Measurements from ENCODE around the gene ACVR2B.
A peak's percentile ranks its signal among the peaks of the same experiment; 100 is the strongest.
"Not testable (repeated sequence)": the region's sequence is repeated elsewhere in the genome, so short reads cannot be mapped to it uniquely, and the experiment has no call there.

The ACVR2B gene

GRCh38 chr3:38453075-38453912 is at the start of gene ACVR2B:
Gene ACVR2B, plus strand, starts transcription at chr3:38453890. Its CDS starts 433 bp downstream, at chr3:38454323.
- peak; percentile 82 to 86 for DNase-seq

- DNase-seq = no peak
Measured at GRCh38 chr3:38404286-38404685, 49.4 kb upstream of the ACVR2B start.

GRCh38 chr3:38411591-38411990 is 42.1 kb upstream of the ACVR2B start:
- DNase-seq = no peak

GRCh38 chr3:38420758-38421157 is 32.9 kb upstream of the ACVR2B start:
- DNase-seq = not testable (repeated sequence)

GRCh38 chr3:38421679-38422336 is 31.9 kb upstream of the ACVR2B start:
- no peak for DNase-seq

GRCh38 chr3:38426798-38427426 is 26.8 kb upstream of the ACVR2B start:
- not testable (repeated sequence) for DNase-seq

- DNase-seq = not testable (repeated sequence)
Measured at GRCh38 chr3:38432871-38433658, 20.6 kb upstream of the ACVR2B start.

GRCh38 chr3:38433661-38434060 is 20.0 kb upstream of the ACVR2B start:
- DNase-seq = not testable (repeated sequence)

GRCh38 chr3:38438436-38439069 is 15.1 kb upstream of the ACVR2B start:
- not testable (repeated sequence) for DNase-seq

GRCh38 chr3:38443205-38443604 is 10.5 kb upstream of the ACVR2B start:
- not testable (repeated sequence) for DNase-seq

GRCh38 chr3:38446085-38446686 is 7.5 kb upstream of the ACVR2B start:
- DNase-seq = no peak

GRCh38 chr3:38446812-38447211 is 6.9 kb upstream of the ACVR2B start:
- no peak for DNase-seq

GRCh38 chr3:38450853-38451252 is 2.8 kb upstream of the ACVR2B start:
- DNase-seq = no peak

GRCh38 chr3:38453913-38454177 is 155 bp downstream of the ACVR2B start:
- DNase-seq = no peak

- peak in 1 of 2 experiments; percentile 23 for DNase-seq
Measured at GRCh38 chr3:38454178-38454883, 641 bp downstream of the ACVR2B start.

- peak; percentile 66 to 82 for DNase-seq
Measured at GRCh38 chr3:38454884-38455638, 1.4 kb downstream of the ACVR2B start.

GRCh38 chr3:38455639-38456430 is 2.1 kb downstream of the ACVR2B start:
- no peak for DNase-seq

- DNase-seq = no peak
Measured at GRCh38 chr3:38457111-38458003, 3.7 kb downstream of the ACVR2B start.
